Endothelial cell of umbilical vein (primary cell): ENCODE measurements around the gene MT1B. TPM values are rescaled to one million over a fixed set of nuclear protein-coding genes. Genes with fewer than 3 reads are reported as not detected.

Source experiments
- BruUV-seq: library from RNA; stranded (reverse); fragments of 400-500 nt; replicated peaks from 2 replicates; lab custom pipeline; 2021; lab: Mats Ljungman, UMichigan
- CTCF ChIA-PET: fragments of 300-600, 350-600 bp; sonication (Branson Sonifier 250); formaldehyde crosslinking; loops from one replicate; lab custom pipeline; 2021; ENCODE audit warnings: antibody characterized with exemption, inconsistent platforms; lab: Charles Lee
- POLR2A ChIA-PET: fragments of 300-600, 350-600 bp; sonication (Branson Sonifier 250); formaldehyde crosslinking; loops from one replicate; lab custom pipeline; 2021; ENCODE audit warnings: antibody characterized with exemption, inconsistent platforms; lab: Charles Lee
- DNase-seq: peaks from one replicate; pipeline ENCODE4 v3.0.0-alpha.2; 2011; ENCODE audit warnings: low read depth, low spot score
- FAIRE-seq: peaks from 2 replicates; lab custom pipeline; 2011; peaks lifted over from hg19 to GRCh38; lab: Jason Lieb, UNC
- H2AFZ ChIP-seq: 2 replicates; pipeline ENCODE4 v1.6.0; 2012; ENCODE audit warnings: low read depth, low read length, control low read depth, inconsistent platforms
- H3K27ac ChIP-seq: 2 replicates; pipeline ENCODE4 v1.5.1; 2011; ENCODE audit warnings: low read depth, mild to moderate bottlenecking, control low read depth, low read length, moderate library complexity; ENCODE audit not compliant: insufficient read depth
- H3K27me3 ChIP-seq, 2 experiments: 2 replicates each; pipeline versions ENCODE4 v1.6.0 to v1.6.1; 2011; ENCODE audit warnings: low read length in 2 of 2, mixed read lengths in 1 of 2; ENCODE audit not compliant: control insufficient read depth in 2 of 2, insufficient read depth in 2 of 2
- H3K36me3 ChIP-seq, 2 experiments: 2 replicates in 1 of 2; 3 replicates in 1 of 2; pipeline ENCODE4 v1.5.1; 2011; ENCODE audit warnings: low read length in 2 of 2, mild to moderate bottlenecking in 1 of 2, moderate library complexity in 1 of 2; ENCODE audit not compliant: control insufficient read depth in 2 of 2, insufficient read depth in 2 of 2; ENCODE audit errors: extremely low read depth in 1 of 2
- H3K4me1 ChIP-seq: 3 replicates; pipeline ENCODE4 v1.5.1; 2011; ENCODE audit warnings: mild to moderate bottlenecking, low read length; ENCODE audit not compliant: control insufficient read depth, insufficient read depth; ENCODE audit errors: extremely low read depth
- H3K4me2 ChIP-seq: 2 replicates; pipeline ENCODE4 v1.6.1; 2011; ENCODE audit warnings: low read length, control low read depth, mixed read lengths; ENCODE audit not compliant: insufficient read depth
- H3K4me3 ChIP-seq, 3 experiments: fragments of 200-600 bp in 1 of 3; sonication (generic), shearing (Covaris generic) in 1 of 3; replicated peaks in 1 of 3; 2 replicates each; pipeline ENCODE4 v1.5.1; 2011 to 2016; ENCODE audit warnings: control low read depth in 3 of 3, low read length in 3 of 3, mild to moderate bottlenecking in 2 of 3, inconsistent platforms in 1 of 3, low read depth in 1 of 3, moderate library complexity in 1 of 3; ENCODE audit not compliant: insufficient read depth in 1 of 3
- H3K79me2 ChIP-seq: 2 replicates; pipeline ENCODE4 v1.6.0; 2012; ENCODE audit warnings: low read length, inconsistent platforms; ENCODE audit not compliant: control insufficient read depth, insufficient read depth
- H3K9ac ChIP-seq: replicated peaks from 2 replicates; pipeline ENCODE3; 2011; ENCODE audit warnings: low read length, control low read depth; ENCODE audit not compliant: insufficient read depth; ENCODE audit errors: extremely low read depth
- H3K9me1 ChIP-seq: replicated peaks from 3 replicates; pipeline ENCODE4 v1.6.0; 2011; ENCODE audit warnings: mild to moderate bottlenecking, low read length; ENCODE audit not compliant: control insufficient read depth, insufficient read depth; ENCODE audit errors: extremely low read depth
- H3K9me3 ChIP-seq: replicated peaks from 2 replicates; pipeline ENCODE4 v1.5.1; 2012; ENCODE audit warnings: low read length, inconsistent platforms; ENCODE audit not compliant: control insufficient read depth, insufficient read depth
- H4K20me1 ChIP-seq: replicated peaks from 2 replicates; pipeline ENCODE3; 2011; ENCODE audit warnings: mild to moderate bottlenecking, low read length; ENCODE audit not compliant: control insufficient read depth, insufficient read depth; ENCODE audit errors: extremely low read depth
- CTCF ChIP-seq, 2 donors: IDR thresholded peaks; 1 replicate in 1 of 2; 2 replicates in 1 of 2; pipeline ENCODE4 v1.5.1; 2011; ENCODE audit warnings: low read length in 2 of 2, mild to moderate bottlenecking in 2 of 2, moderate library complexity in 2 of 2, control low read depth in 1 of 2, inconsistent platforms in 1 of 2, low read depth in 1 of 2; ENCODE audit not compliant: insufficient read depth in 1 of 2; ENCODE audit errors: extremely low read depth in 1 of 2
- EZH2 ChIP-seq: IDR thresholded peaks from 2 replicates; pipeline ENCODE4 v1.6.1; 2012; ENCODE audit warnings: borderline replicate concordance, low read depth, mild to moderate bottlenecking, moderate library complexity, low read length, inconsistent platforms; ENCODE audit not compliant: severe bottlenecking
- FOS ChIP-seq: IDR thresholded peaks from 2 replicates; pipeline ENCODE4 v1.6.1; 2011; ENCODE audit warnings: mild to moderate bottlenecking, low read length, moderate library complexity, borderline replicate concordance; ENCODE audit not compliant: insufficient read depth
- GATA2 ChIP-seq: IDR thresholded peaks from 2 replicates; pipeline ENCODE4 v1.7.0; 2011; ENCODE audit warnings: low read depth, mild to moderate bottlenecking, moderate library complexity, mixed read lengths, low read length; ENCODE audit not compliant: insufficient read length, insufficient read depth
- JUN ChIP-seq: IDR thresholded peaks from 2 replicates; pipeline ENCODE4 v1.6.1; 2011; ENCODE audit warnings: borderline replicate concordance, low read depth; ENCODE audit not compliant: insufficient read length, insufficient read depth
- MAX ChIP-seq: IDR thresholded peaks from 2 replicates; pipeline ENCODE4 v1.6.1; 2011; ENCODE audit not compliant: insufficient read depth, insufficient read length
- MYC ChIP-seq: IDR thresholded peaks from one replicate; pipeline ENCODE4 v1.6.1; 2011; ENCODE audit warnings: mild to moderate bottlenecking, low read depth, low read length
- POLR2A ChIP-seq: IDR thresholded peaks from 2 replicates; pipeline ENCODE4 v1.6.1; 2012; ENCODE audit warnings: low read depth, mild to moderate bottlenecking, control low read depth, low read length
- POLR2AphosphoS5 ChIP-seq: IDR thresholded peaks from 2 replicates; pipeline ENCODE4 v1.6.1; 2012; ENCODE audit warnings: low read depth, mild to moderate bottlenecking, control low read depth, low read length, moderate library complexity; ENCODE audit not compliant: insufficient read depth
- dilution Hi-C: fragments of 300-500 bp; cut with MboI; formaldehyde crosslinking; loops from one replicate; pipeline ENCODE4 v1.15.0; 2019; ENCODE audit warnings: low sequenced_read_pairs; ENCODE audit not compliant: extremely low pct_ligation_motif_present
- intact Hi-C: fragments of 100-400 bp; cut with micrococcal nuclease; formaldehyde crosslinking; loops from one replicate; pipeline ENCODE4 v1.10.0; 2022
- polyA plus RNA-seq, 4 experiments: library from polyadenylated mRNA; depleted of rRNA in 3 of 4; stranded (reverse) in 3 of 4; unstranded in 1 of 4; fragments of >200 nt; gene quantifications; 2 replicates each; pipeline versions ENCODE4 v1.2.1 to v1.2.3, GENCODE V29; 2011 to 2012; ENCODE audit warnings: missing spikeins in 1 of 4
- total RNA-seq: library from RNA; stranded (reverse); gene quantifications from 2 replicates; pipeline ENCODE4 v1.2.3, GENCODE V29; 2021

Gene MT1B
- total and polyA plus RNA-seq, 2 donors (not counting 3 experiments of a cell fraction or from before 2014, with no cell fraction given): not detected

- no peak for DNase-seq
- Histone ChIP-seq H3K4me1 (no peaks in the 10 kb centered on the region), H2AFZ (no peak overlapping the region), H3K9ac (no peak overlapping the region), H3K36me3 (no peaks in the 10 kb centered on the region), H3K27me3 (no peaks in the 10 kb centered on the region), H3K27ac (no peak overlapping the region), H3K9me3 (no peaks in the 10 kb centered on the region), H4K20me1 (no peaks in the 10 kb centered on the region), H3K4me3 (no peak overlapping the region), H3K9me1 (no peaks in the 10 kb centered on the region), H3K79me2 (no peaks in the 10 kb centered on the region), H3K4me2 (no peak overlapping the region)
- FAIRE-seq: no peak
- no peak for TF ChIP-seq FOS
- dilution Hi-C loops: no loop called here
- POLR2A ChIA-PET: no interaction called here
- BruUV-seq: no TSS peak
- CTCF ChIA-PET: interaction anchor here (0.5 to 4.3 kb wide), 14 partner anchors 10 to 1654 kb away, joined by 3 to 142 read pairs (median 12); no protein-coding TSS in a partner anchor
- intact Hi-C loops: loop anchor here (10.0 kb wide), 2 partner anchors 225 to 385 kb away; no protein-coding TSS in a partner anchor
These were observed 48.5 kb downstream of the MT1B start for GRCh38 chr16:56700195-56700594.

GRCh38 chr16:56700631-56701030, 48.9 kb downstream of the MT1B start:
- H3K9ac ChIP-seq: no peak overlapping the region
- no peaks in the 10 kb centered on the region for H3K79me2 ChIP-seq
- TF ChIP-seq JUN (no peak), GATA2 (no peak), MYC (no peak), CTCF (IDR thresholded peaks at IDR 0.05; ENCODE audit: extremely low read depth in 1 of 2, insufficient read depth in 1 of 2, low read depth in 1 of 2, low read length in 2 of 2) (no peak), MAX (no peak), FOS (no peak), POLR2AphosphoS5 (no peak), POLR2A (no peak), EZH2 (no peak)
- BruUV-seq: no TSS peak
- POLR2A ChIA-PET: interaction anchor here (1.4 kb wide), 1 partner anchor 83 kb away, joined by 3 read pairs; no protein-coding TSS in a partner anchor
- H3K4me2 ChIP-seq: no peak overlapping the region
- no peaks in the 10 kb centered on the region for H3K27me3 ChIP-seq
- DNase-seq (no peak), FAIRE-seq (no peak)
- no peaks in the 10 kb centered on the region for H3K36me3 ChIP-seq
- no peak overlapping the region for H2AFZ ChIP-seq
- H4K20me1 ChIP-seq: no peaks in the 10 kb centered on the region
- H3K4me1 ChIP-seq: no peaks in the 10 kb centered on the region
- intact Hi-C loops: loop anchor here (10.0 kb wide), 2 partner anchors 226 to 386 kb away; no protein-coding TSS in a partner anchor
- dilution Hi-C loops: no loop called here
- H3K9me3 ChIP-seq: no peaks in the 10 kb centered on the region
- CTCF ChIA-PET: interaction anchor here (0.6 to 4.3 kb wide), 20 partner anchors 10 to 1653 kb away, joined by 3 to 142 read pairs (median 7); partner anchors contain the start of genes MT1A and MT1E
- no peak overlapping the region for H3K27ac ChIP-seq
- H3K4me3 ChIP-seq: no peak overlapping the region
- no peaks in the 10 kb centered on the region for H3K9me1 ChIP-seq
